Forelimb muscle (tissue), 1 donor: ENCODE measurements around the gene SPAG16. TPM values are rescaled to one million over a fixed set of nuclear protein-coding genes. Genes with fewer than 3 reads are reported as not detected.
A peak's percentile ranks its signal among the peaks of the same experiment; 100 is the strongest.

ENCODE experiments used
- DNase-seq: peaks from one replicate; pipeline ENCODE4 v3.0.0-alpha.2; 2013; ENCODE audit warnings: low read depth
- polyA plus RNA-seq: library from polyadenylated mRNA; unstranded; fragments of 120-200 nt; gene quantifications from one replicate; pipeline ENCODE4 v1.2.1, GENCODE V29; 2013; ENCODE audit not compliant: insufficient read length

The SPAG16 gene
- polyA plus RNA-seq, 1 donor: 15.8 TPM

- no peak for DNase-seq
Measured at GRCh38 chr2:214376618-214377285, 1092.5 kb downstream of the SPAG16 start.

GRCh38 chr2:214377286-214377624 is 1093.0 kb downstream of the SPAG16 start:
- no peak for DNase-seq

- DNase-seq: no peak
Measured at GRCh38 chr2:214378455-214379103, 1094.3 kb downstream of the SPAG16 start.

- no peak for DNase-seq
Measured at GRCh38 chr2:214379227-214379626, 1095.0 kb downstream of the SPAG16 start.

GRCh38 chr2:214380681-214381080 is 1096.4 kb downstream of the SPAG16 start:
- no peak for DNase-seq

GRCh38 chr2:214382229-214382628 is 1098.0 kb downstream of the SPAG16 start:
- no peak for DNase-seq

- DNase-seq: no peak
Measured at GRCh38 chr2:214386720-214387119, 1102.5 kb downstream of the SPAG16 start.

- no peak for DNase-seq
Measured at GRCh38 chr2:214389334-214389733, 1105.1 kb downstream of the SPAG16 start.

- no peak for DNase-seq
Measured at GRCh38 chr2:214393796-214394195, 1109.5 kb downstream of the SPAG16 start.

- DNase-seq: no peak
Measured at GRCh38 chr2:214395040-214395439, 1110.8 kb downstream of the SPAG16 start.

GRCh38 chr2:214401580-214401979 is 1117.3 kb downstream of the SPAG16 start:
- no peak for DNase-seq

- no peak for DNase-seq
Measured at GRCh38 chr2:214410128-214410775, 1126.0 kb downstream of the SPAG16 start.

- DNase-seq: peak; percentile 44
Measured at GRCh38 chr2:214410918-214411554, 1126.8 kb downstream of the SPAG16 start, which contains the start of gene VWC2L. TSS of gene VWC2L (plus strand) at chr2:214411054. CDS start at chr2:214414194, 3,140 bp downstream.

- DNase-seq: no peak
Measured at GRCh38 chr2:214412679-214413078, 1128.4 kb downstream of the SPAG16 start.

GRCh38 chr2:214436470-214436869 is 1152.2 kb downstream of the SPAG16 start:
- DNase-seq: no peak

- no peak for DNase-seq
Measured at GRCh38 chr2:214450118-214450894, 1166.0 kb downstream of the SPAG16 start.

GRCh38 chr2:214451516-214452275 is 1167.4 kb downstream of the SPAG16 start:
- DNase-seq: no peak
